ENCODE data around the gene AKT3.

- TF ChIP-seq, protein P1, sequence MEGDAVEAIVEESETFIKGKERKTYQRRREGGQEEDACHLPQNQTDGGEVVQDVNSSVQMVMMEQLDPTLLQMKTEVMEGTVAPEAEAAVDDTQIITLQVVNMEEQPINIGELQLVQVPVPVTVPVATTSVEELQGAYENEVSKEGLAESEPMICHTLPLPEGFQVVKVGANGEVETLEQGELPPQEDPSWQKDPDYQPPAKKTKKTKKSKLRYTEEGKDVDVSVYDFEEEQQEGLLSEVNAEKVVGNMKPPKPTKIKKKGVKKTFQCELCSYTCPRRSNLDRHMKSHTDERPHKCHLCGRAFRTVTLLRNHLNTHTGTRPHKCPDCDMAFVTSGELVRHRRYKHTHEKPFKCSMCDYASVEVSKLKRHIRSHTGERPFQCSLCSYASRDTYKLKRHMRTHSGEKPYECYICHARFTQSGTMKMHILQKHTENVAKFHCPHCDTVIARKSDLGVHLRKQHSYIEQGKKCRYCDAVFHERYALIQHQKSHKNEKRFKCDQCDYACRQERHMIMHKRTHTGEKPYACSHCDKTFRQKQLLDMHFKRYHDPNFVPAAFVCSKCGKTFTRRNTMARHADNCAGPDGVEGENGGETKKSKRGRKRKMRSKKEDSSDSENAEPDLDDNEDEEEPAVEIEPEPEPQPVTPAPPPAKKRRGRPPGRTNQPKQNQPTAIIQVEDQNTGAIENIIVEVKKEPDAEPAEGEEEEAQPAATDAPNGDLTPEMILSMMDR (IDR thresholded peaks at IDR 0.05; ENCODE audit: poor library complexity), result no peak
- TF ChIP-seq EZH2 (IDR thresholded peaks at IDR 0.05; ENCODE audit: borderline replicate concordance), result no peak
- no peak for TF ChIP-seq EZH2phosphoT487 (IDR thresholded peaks at IDR 0.05; ENCODE audit: low read depth, severe bottlenecking, unreplicated experiment)
Observed at GRCh38 chr1:243729956-243730355, 120.1 kb downstream of the AKT3 start.
